Posterior cingulate gyrus (tissue), 11 donors: ENCODE results near the gene TENT4A.
"Not testable (repeated sequence)": the region's sequence is repeated elsewhere in the genome, so short reads cannot be mapped to it uniquely, and the experiment has no call there.

Experiments
- DNase-seq, 10 donors: peaks; one replicate each; pipeline versions ENCODE4 v3.0.0 to v3.0.0-alpha.2; 2020 to 2021; ENCODE audit warnings: mixed read lengths in 3 of 10
- intact Hi-C: fragments of 100-400 bp; cut with DNase I; formaldehyde crosslinking; loops from one replicate; pipeline ENCODE4 v1.15.1; 2023

The TENT4A gene

DNA sequence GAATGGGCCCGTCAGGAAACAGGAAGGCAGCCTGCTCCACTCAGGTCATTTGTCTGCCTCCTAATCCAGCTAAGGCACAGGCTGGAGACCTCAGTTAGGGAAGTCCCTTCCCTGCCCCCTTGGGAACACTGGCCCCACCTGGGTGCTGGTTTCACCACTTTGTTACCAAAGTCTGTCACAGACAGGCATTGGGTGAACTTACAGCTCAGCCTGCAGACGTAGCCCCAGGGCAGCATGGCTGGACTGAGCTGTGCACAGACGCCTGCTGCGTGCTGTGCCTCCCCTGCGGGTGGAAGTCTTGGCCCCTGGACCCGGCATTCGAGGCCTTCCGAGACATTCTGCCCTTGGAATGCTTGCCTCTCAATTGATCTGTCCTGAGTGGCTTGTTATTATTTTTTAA is 48.9 kb downstream of the TENT4A start:
- intact Hi-C loops, result loop anchor here (10.0 kb wide), 1 partner anchor 633 kb away; the partner anchor contains the start of gene ADCY2
- peak in 1 of 10 donors; percentile 56 for DNase-seq

DNA sequence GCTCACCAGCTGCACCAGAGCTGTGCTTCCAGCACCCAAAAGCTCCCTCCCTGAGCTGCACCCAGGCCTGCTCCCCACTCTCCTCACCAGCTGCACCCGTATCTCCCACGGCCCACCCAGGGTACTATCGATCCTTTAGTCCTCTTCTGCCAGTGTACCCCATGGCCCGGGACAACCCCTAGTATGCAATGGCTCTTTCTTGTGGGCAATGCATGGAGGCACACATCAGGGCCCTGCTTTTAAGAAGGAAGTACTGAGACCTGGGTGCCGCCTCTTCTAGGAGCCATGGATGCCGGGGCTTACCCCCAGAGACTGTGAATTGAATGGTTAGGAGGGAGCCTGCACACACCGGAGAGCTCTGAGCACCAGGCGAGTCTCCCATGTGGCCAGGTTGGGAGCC is 49.5 kb downstream of the TENT4A start:
- DNase-seq, result peak in 1 of 10 donors; percentile 73
- intact Hi-C loops, result loop anchor here (10.0 kb wide), 1 partner anchor 632 kb away; the partner anchor contains the start of gene ADCY2

- intact Hi-C loops, result loop anchor here (10.0 kb wide), 1 partner anchor 632 kb away; the partner anchor contains the start of gene ADCY2
Measured at GRCh38 chr5:6763191-6763590, 50.0 kb downstream of the TENT4A start.

DNA sequence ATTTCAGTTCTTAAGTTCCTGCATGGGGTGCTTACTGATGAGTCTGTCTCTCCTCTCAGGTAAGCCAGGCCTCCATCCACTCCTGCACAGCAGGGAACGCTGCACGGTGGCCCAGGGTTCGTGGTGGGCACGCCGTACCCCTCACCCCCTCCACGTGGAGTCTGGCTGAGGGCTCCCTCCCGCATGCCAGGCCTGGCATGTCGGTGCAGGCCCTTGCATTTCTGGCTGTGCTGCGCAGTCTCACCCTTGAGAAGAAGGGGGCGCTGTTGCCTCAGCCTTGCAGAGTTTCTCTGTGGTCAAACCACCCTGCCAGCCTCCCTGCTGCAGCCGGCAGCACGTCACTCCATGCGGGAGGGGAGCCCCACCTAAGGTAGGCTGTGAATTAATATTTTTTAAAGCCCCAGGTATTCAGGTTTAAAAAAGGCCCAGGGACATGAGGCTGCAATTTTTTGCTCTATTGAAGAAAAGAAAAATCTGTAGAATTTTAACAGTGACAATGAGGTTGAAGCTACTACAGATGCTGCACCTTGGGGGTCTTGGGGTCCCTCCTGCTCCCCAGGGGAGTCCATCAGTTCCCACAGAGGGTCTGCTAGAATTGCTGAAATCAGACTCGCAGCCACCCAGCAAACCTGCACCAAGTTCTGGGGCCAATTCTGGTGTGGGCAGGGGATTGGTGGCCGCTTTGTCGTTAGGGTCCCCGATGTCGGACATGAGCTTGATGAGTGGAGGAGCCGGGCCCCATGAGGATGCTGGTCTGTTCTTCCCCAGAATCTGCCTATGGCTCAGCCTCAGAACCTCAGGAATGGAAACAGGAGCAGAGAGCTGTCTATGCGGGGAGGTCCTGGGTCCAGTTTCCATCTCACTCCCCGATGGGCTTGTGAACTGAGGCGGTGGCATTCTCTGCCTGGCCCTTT is 52.6 kb downstream of the TENT4A start:
- intact Hi-C loops, result loop anchor here (5.0 to 10.0 kb wide), 2 partner anchors 629 to 981 kb away; partner anchors contain the start of gene ADCY2
- DNase-seq, result peak; percentile 70 to 97 (median 86)

More at GRCh38 chr5:6763191-6763590, 50.0 kb downstream of the TENT4A start:
- peak in 1 of 10 donors; percentile 61 for DNase-seq

DNA sequence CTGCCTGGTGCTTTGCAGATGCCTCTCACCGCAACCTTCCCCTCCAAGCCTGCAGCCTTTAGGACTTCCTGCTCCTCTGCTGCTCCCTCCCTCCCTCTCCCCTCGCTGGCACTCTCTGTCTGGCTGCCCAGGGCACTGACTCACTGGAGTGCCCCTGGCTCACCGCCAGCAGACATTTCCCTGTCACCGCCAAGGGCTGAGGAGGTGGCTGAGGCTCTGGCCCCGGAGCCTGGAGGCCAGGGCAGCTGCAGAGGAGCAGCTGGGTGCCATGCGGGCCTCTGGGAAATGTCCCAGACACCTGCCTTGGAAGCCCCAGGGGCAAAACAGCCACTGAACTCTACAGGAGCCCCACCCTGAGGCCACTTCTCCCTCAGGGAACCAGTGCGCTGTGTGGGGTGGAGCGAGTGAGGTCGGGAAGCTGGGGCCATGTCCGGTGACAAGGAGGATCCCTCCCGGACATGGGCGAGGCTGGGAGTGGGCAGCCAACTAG is 53.4 kb downstream of the TENT4A start:
- intact Hi-C loops, result loop anchor here (5.0 to 10.0 kb wide), 2 partner anchors 628 to 981 kb away; partner anchors contain the start of gene ADCY2
- DNase-seq, result peak in 7 of 10 donors; percentile 36 to 94 (median 60)

DNA sequence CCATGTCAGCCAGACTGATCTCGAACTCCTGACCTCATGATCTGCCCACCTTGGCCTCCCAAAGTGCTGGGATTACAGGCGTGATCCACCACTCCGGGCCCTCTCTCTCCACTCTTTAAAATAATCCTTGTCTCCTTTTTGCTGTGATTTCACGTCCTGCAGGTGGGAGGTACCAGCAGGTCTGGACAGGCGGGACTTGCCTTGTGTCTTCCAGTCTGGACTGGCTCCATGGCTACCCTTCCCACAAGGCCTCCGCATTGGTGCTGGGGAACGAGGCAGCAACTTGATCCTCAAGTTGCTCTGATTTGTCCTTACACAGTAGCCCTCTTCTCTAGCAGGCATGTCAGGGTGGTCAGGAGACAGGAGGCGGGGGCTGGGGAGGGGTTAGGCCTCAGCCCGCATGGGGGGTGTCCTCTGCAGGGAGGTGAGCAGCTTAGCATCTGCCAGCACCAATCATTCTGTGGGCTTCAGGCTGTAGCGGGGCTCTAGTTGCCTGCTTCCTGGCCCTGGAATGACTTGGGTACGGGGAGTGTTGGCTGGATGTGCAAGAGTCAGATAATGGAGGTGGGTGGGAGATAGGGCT is 54.3 kb downstream of the TENT4A start:
- intact Hi-C loops, result loop anchor here (5.0 to 10.0 kb wide), 2 partner anchors 627 to 980 kb away; partner anchors contain the start of gene ADCY2

DNA sequence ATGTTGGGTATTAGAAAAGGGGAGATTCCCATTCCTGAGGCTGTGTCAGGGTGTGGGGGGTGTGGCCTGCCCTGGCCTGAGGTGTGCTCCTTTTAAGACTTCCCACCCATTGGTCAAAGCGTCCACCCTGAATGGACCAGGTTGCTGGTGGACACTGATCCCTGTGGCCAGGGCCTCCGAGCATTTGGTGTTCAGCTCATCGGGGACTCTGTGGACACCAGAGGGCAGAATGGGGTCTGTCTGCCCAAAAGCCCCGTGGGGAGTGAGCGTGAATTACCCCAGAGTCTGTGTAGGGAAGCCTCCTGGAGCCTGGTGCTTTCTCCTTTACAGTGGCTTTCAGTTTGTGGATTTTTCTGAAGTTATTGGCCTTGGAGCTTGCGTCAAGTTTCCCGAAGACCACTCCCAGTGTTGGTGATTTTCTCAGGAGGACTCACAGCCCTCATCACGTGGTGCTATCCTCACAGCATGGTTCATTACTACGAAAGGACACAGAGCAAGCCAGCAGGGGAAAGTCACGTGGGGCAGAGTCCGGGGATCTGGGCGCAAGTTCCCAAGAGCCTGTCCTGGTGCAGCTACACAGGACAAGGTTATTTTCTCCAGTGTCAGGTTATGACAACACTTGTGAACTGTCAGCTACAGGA is 55.5 kb downstream of the TENT4A start:
- intact Hi-C loops, result loop anchor here (5.0 to 10.0 kb wide), 2 partner anchors 626 to 979 kb away; partner anchors contain the start of gene ADCY2
- peak in 2 of 10 donors; percentile 62 to 67 for DNase-seq

More for the DNA sequence above, 54.3 kb downstream of the TENT4A start:
- DNase-seq, result peak in 3 of 10 donors; percentile 49 to 62 (median 58)

GRCh38 chr5:6770826-6771607 is 57.8 kb downstream of the TENT4A start:
- intact Hi-C loops, result no loop called here
- no peak for DNase-seq

GRCh38 chr5:6772886-6773285 is 59.7 kb downstream of the TENT4A start:
- intact Hi-C loops, result no loop called here
- peak in 6 of 10 donors; percentile 30 to 93 (median 42) for DNase-seq

GRCh38 chr5:6773342-6774035 is 60.3 kb downstream of the TENT4A start:
- intact Hi-C loops, result no loop called here
- DNase-seq, result peak in 4 of 10 donors; percentile 41 to 90 (median 85)

DNA sequence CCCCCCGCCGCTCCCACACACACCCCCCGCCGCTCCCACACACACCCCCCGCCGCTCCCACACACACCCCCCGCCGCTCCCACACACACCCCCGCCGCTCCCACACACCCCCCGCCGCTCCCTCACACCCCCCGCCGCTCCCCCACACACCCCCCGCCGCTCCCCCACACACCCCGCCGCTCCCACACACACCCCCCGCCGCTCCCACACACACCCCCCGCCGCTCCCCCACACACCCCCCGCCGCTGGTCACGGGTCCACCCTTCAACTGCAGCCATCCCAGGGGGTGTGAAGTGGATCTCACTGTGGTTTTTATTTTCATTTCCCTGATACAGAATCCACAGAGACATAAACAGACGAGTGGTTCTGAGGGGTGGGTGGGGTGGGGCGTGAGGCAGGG is 61.0 kb downstream of the TENT4A start:
- intact Hi-C loops, DNase-seq: not testable (repeated sequence)

- intact Hi-C loops, result no loop called here
- peak in 1 of 10 donors; percentile 33 for DNase-seq
Measured at GRCh38 chr5:6774721-6775204, 61.5 kb downstream of the TENT4A start.

DNA sequence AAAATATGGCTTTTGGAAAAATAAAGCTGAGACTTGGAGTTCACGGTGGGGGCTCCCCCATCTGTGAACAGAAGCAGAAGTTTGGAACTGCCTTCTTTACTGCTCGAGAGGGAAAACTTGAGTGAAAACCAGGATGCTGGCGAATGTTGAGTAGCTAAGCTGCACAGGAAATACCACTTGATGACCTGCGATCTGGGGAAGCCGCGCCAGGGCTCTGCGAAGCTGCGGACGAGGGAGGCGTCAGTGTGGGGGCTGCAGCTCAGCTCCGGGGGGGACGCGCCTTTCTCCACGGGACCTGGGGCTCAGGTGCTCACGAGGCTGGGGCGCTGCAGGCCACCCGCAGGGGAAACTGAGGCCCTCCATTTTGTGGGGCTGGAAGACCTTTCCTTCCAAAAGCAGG is 62.3 kb downstream of the TENT4A start:
- DNase-seq, result peak in 1 of 10 donors; percentile 78
- intact Hi-C loops, result no loop called here

DNA sequence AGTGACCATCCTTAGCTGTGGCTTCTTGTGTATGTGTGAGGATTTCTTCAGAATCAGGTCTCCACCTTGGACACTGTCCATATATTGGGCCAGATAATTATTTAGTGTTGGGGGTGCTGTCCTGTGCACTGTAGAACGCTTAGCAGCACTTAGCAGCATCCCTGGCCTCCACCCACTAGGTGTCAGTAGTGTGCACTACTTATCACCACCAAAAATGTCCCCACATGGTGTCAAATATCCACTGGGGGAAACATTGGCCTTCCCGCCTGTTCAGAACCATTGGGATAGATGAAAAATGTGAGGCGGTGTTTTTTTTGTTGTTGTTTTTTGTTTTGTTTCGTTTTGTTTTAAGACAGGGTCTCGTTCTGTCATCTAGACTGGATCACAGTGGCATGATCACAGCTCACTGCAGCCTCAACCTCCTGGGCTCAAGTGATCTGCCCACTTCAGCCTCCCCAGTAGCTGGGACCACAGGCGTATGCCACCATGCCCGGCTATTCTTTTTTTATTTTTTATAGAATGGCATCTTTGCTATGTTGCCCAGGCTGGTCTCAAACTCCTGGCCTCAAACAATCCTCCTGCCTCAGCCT is 67.7 kb downstream of the TENT4A start:
- intact Hi-C loops, result no loop called here
- no peak for DNase-seq

- no peak for DNase-seq
- intact Hi-C loops, result no loop called here
Measured at GRCh38 chr5:6781716-6782115, 68.5 kb downstream of the TENT4A start.

DNA sequence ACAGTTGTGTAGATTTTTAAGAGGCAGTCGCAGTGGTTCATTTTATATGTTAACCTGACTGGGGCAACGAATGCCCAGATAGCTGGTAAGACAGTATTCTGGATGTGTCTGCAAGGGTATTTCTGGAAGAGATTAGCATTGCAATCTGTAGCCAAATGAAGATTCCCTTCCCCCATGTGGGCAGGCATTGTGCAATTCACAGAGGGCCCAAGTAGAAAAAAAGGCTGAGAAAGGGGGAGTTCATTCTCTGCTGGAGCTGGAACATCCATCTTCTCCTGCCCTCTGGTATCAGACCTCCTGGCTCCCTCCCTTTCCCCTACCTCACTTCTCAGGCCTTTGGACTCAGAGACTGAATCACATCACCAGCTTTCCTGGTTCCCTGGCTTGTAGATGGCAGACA is 70.6 kb downstream of the TENT4A start:
- no peak for DNase-seq
- intact Hi-C loops, result no loop called here

DNA sequence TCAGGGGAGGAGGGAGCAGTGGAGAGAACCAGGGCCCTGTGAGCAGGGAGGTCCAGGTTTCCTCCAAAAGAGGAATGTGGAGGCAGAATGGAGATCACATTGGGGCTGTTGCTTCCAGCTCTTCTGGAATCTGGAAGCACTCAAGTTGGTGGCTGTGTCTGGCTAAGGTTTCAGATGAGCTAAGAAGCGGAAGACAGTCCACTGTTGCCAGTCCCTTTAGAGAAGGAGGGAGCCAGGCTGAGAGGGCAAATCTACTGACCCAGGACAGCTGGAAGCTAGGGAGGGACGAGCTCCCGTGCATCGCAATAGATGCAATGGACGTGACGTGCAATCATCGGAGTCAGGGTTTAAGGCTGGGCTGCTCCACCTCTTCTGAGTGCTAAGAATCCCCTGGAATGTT is 71.2 kb downstream of the TENT4A start:
- no peak for DNase-seq
- intact Hi-C loops, result no loop called here

DNA sequence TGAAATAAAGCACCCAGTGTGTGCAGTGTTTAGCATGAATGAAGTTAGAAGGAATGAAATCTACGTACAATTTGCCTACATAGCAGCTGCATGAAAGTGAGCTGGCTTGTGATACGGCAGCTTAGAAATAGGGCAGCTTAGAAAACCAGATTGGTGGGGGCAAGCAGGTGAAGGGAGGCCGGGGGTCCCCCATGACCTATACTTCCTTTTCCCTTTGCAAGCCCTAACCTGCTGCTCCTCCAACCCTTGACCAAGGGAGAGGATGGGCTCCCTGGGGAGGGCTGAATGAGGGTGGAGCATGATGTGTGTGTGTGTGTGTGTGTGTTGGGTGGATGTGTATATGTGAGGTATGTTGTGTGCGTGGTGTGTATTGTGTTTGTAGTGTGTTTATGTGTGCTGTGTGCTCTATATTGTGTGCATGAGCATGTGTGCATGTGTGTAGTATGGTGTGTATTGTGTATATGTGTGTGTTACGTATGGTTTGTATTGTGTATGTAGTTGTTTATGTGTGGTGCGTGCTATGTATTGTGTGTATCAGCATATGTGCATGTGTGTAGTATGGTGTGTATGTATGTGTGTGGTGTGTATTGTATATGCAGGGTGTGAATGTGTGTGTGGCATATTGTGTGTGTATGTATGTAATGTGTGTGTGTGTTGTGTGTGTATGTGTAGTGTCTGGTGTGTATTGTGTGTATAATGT is 72.1 kb downstream of the TENT4A start:
- intact Hi-C loops, result no loop called here
- DNase-seq, result no peak
